ENCODE data around the gene KCNAB1. TPM values are rescaled to one million over a fixed set of nuclear protein-coding genes. Genes with fewer than 3 reads are reported as not detected.

The KCNAB1 gene
- total RNA-seq, 2 experiments from 2014 or later: not detected

GRCh38 chr3:156317462-156318074 lies 197.2 kb downstream of the KCNAB1 start:
- no peaks in the 10 kb centered on the region for H3K9me3 ChIP-seq (ENCODE audit: low read length)
- H3K4me2 ChIP-seq (ENCODE audit: low read length): no peak overlapping the region
- TF ChIP-seq EZH2phosphoT487 (IDR thresholded peaks at IDR 0.05; ENCODE audit: borderline replicate concordance, low read depth, low read length) (no peak), CTCF (conservative IDR thresholded peaks at IDR 0.05; ENCODE audit: low read length) (no peak)
- no peaks in the 10 kb centered on the region for H3K79me2 ChIP-seq (ENCODE audit: insufficient read depth, low read depth, low read length)
- no peak overlapping the region for H3K27ac ChIP-seq (ENCODE audit: low read depth, low read length, poor library complexity, severe bottlenecking)
- H2AFZ ChIP-seq (ENCODE audit: low read length): no peak overlapping the region
- H4K20me1 ChIP-seq (ENCODE audit: insufficient read depth, low read length): no peaks in the 10 kb centered on the region
- CTCF ChIA-PET (ENCODE audit: unreplicated experiment): no interaction called here
- H3K4me1 ChIP-seq (ENCODE audit: insufficient read depth, low read length, poor library complexity, severe bottlenecking): no peaks in the 10 kb centered on the region
- POLR2A ChIA-PET: interaction anchor here (0.5 to 0.6 kb wide), 2 partner anchors 17 to 380 kb away, joined by 3 read pairs; no protein-coding TSS in a partner anchor
- no peak overlapping the region for H3K4me3 ChIP-seq (ENCODE audit: low read depth, low read length, poor library complexity, severe bottlenecking)
- H3K9me2 ChIP-seq (ENCODE audit: insufficient read depth, low read length): no peaks in the 10 kb centered on the region
- intact Hi-C loops (cut with micrococcal nuclease; ENCODE audit: unreplicated experiment): no loop called here
- DNase-seq (ENCODE audit: low spot score): no peak
- BruUV-seq (replicated peaks): no TSS peak
- H3K36me3 ChIP-seq (ENCODE audit: insufficient read depth, low read length): no peaks in the 10 kb centered on the region

DNA sequence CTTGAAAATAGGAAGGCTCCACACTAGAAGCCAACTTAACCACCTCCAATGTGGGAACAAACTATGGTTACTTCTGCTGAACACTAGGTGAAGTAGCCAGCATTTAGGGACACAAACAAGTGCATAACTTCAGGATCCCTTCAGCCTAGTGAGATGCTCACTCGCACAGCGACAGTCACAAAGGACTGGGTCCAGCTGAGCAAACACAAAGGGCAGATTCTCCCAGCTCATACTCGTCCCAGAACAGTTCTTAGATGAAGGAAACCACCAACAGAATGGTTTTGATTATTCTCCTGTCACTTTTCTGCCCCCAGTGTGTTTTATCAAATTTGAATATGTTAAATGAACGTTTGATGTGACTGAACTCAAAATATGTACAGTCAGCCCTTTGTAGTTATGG lies 201.6 kb downstream of the KCNAB1 start:
- DNase-seq (ENCODE audit: low spot score): no peak
- no peak overlapping the region for H3K4me3 ChIP-seq (ENCODE audit: low read depth, low read length, poor library complexity, severe bottlenecking)
- H3K9me3 ChIP-seq (ENCODE audit: low read length): no peaks in the 10 kb centered on the region
- H3K36me3 ChIP-seq (ENCODE audit: insufficient read depth, low read length): no peaks in the 10 kb centered on the region
- no peak overlapping the region for H3K4me2 ChIP-seq (ENCODE audit: low read length)
- no peak for TF ChIP-seq CTCF (conservative IDR thresholded peaks at IDR 0.05; ENCODE audit: low read length)
- H3K79me2 ChIP-seq (ENCODE audit: insufficient read depth, low read depth, low read length): no peaks in the 10 kb centered on the region
- ChIA-PET POLR2A (no interaction called here), CTCF (ENCODE audit: unreplicated experiment) (no interaction called here)
- no peaks in the 10 kb centered on the region for H3K9me2 ChIP-seq (ENCODE audit: insufficient read depth, low read length)
- no TSS peak for BruUV-seq (replicated peaks)
- no peak overlapping the region for H2AFZ ChIP-seq (ENCODE audit: low read length)
- no peak overlapping the region for H3K27ac ChIP-seq (ENCODE audit: low read depth, low read length, poor library complexity, severe bottlenecking)
- intact Hi-C loops (cut with micrococcal nuclease; ENCODE audit: unreplicated experiment): no loop called here
- H3K4me1 ChIP-seq (ENCODE audit: insufficient read depth, low read length, poor library complexity, severe bottlenecking): no peaks in the 10 kb centered on the region
- no peaks in the 10 kb centered on the region for H4K20me1 ChIP-seq (ENCODE audit: insufficient read depth, low read length)

GRCh38 chr3:156323466-156323865 lies 203.1 kb downstream of the KCNAB1 start:
- Histone ChIP-seq H3K4me2 (ENCODE audit: low read length) (no peak overlapping the region), H3K4me3 (ENCODE audit: low read depth, low read length, poor library complexity, severe bottlenecking) (no peak overlapping the region), H3K4me1 (ENCODE audit: insufficient read depth, low read length, poor library complexity, severe bottlenecking) (no peaks in the 10 kb centered on the region), H3K36me3 (ENCODE audit: insufficient read depth, low read length) (no peaks in the 10 kb centered on the region), H4K20me1 (ENCODE audit: insufficient read depth, low read length) (no peaks in the 10 kb centered on the region), H3K79me2 (ENCODE audit: insufficient read depth, low read depth, low read length) (no peaks in the 10 kb centered on the region), H3K9me2 (ENCODE audit: insufficient read depth, low read length) (no peaks in the 10 kb centered on the region), H3K9me3 (ENCODE audit: low read length) (no peaks in the 10 kb centered on the region), H2AFZ (ENCODE audit: low read length) (no peak overlapping the region), H3K27ac (ENCODE audit: low read depth, low read length, poor library complexity, severe bottlenecking) (no peak overlapping the region)
- no peak for DNase-seq (ENCODE audit: low spot score)
- intact Hi-C loops (cut with micrococcal nuclease; ENCODE audit: unreplicated experiment): no loop called here
- POLR2A ChIA-PET: no interaction called here
- BruUV-seq (replicated peaks): no TSS peak
- TF ChIP-seq EZH2phosphoT487 (IDR thresholded peaks at IDR 0.05; ENCODE audit: borderline replicate concordance, low read depth, low read length) (no peak), CTCF (conservative IDR thresholded peaks at IDR 0.05; ENCODE audit: low read length) (no peak)
- CTCF ChIA-PET (ENCODE audit: unreplicated experiment): no interaction called here

Data from OCI-LY7 (cell line).